ENCODE measurements around the gene GSTK1.

Gene GSTK1

DNA sequence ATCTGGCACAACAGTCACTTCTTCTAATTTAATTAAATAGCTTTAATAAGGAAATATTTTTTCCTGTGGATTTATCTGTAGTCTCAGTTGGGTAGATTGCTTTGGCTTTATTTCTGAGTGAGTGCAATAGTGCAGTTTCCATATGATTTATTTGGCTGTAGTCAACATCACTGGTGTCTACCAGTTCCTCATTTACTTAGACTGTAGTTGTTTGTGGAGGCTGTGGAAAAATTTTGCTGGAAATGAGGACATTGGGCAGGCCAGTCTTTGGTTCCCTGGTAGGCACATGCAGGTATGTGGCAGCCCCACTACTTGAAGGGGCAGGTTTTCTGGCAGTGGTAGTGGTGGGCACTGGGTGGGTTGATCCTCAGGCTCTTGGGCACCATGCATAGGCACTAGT, 25.9 kb upstream of the GSTK1 start:
- in situ Hi-C loops (cut with MboI; ENCODE audit: low pct_unique_long_range_greater_than_20kb, low sequenced_read_pairs, unreplicated experiment): loop anchor here (25.0 kb wide), 1 partner anchor 175 kb away; the partner anchor contains the start of gene EPHA1
- TF ChIP-seq, protein P1, sequence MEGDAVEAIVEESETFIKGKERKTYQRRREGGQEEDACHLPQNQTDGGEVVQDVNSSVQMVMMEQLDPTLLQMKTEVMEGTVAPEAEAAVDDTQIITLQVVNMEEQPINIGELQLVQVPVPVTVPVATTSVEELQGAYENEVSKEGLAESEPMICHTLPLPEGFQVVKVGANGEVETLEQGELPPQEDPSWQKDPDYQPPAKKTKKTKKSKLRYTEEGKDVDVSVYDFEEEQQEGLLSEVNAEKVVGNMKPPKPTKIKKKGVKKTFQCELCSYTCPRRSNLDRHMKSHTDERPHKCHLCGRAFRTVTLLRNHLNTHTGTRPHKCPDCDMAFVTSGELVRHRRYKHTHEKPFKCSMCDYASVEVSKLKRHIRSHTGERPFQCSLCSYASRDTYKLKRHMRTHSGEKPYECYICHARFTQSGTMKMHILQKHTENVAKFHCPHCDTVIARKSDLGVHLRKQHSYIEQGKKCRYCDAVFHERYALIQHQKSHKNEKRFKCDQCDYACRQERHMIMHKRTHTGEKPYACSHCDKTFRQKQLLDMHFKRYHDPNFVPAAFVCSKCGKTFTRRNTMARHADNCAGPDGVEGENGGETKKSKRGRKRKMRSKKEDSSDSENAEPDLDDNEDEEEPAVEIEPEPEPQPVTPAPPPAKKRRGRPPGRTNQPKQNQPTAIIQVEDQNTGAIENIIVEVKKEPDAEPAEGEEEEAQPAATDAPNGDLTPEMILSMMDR (IDR thresholded peaks at IDR 0.05; ENCODE audit: extremely low read depth, insufficient read depth, missing control alignments): no peak

DNA sequence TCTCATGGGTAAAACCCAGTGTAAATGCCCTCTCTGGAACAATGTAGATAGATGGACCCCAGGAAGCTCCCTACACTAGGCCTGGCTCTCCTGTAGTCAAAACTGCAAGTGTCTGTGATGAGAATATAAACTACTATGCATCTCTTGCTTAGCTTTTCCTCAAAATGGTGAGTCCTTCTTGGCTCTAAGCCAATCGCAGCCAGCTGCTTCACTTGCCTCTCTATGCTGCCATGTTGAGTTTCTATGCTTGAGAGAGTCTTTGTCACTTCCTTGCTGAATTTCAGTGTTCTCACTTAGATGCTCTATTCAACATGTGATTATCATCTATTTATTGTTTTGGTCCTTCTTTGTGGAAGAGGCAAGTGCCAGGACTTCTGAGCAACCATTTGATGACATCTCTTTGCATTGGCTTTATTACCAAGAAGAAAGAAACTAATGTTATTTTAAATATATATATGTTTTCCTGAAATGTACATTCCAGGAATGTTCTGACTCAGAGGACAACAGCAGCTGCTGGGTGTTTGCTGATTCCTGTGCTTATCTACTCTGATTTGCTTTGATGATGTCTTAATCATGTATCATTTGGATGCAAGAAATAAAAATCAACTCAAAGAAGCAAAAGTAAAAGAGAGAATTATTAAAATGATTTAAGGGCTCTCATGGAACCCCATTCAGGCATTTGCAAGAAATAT, 24.8 kb upstream of the GSTK1 start:
- DNase-seq (ENCODE audit: low spot score): no peak
- in situ Hi-C loops (cut with MboI; ENCODE audit: low pct_unique_long_range_greater_than_20kb, low sequenced_read_pairs, unreplicated experiment): loop anchor here (25.0 kb wide), 1 partner anchor 174 kb away; the partner anchor contains the start of gene EPHA1
- TF ChIP-seq, protein P1 (IDR thresholded peaks at IDR 0.05; ENCODE audit: extremely low read depth, insufficient read depth, missing control alignments): no peak

More for the DNA sequence above, 25.9 kb upstream of the GSTK1 start:
- DNase-seq (ENCODE audit: low spot score): no peak

DNA sequence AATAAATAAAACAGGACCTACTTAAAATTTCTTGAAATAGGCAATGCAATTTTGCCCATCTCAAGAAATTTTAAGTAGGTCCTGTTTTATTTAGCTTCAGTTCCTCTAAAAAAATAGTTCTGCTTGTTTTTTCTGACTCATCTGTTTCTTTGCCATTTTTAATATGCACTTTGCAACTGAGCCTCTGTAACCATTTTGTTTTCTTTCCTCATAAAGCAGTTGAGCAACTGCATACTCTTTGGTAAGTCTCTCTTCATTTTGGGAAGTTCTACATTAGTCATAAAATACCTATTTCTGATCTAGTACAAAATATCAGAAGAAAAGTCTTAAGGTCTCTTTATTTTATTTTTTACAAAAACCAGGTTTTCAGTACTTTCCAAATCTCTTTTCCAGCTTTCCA, 23.4 kb upstream of the GSTK1 start:
- in situ Hi-C loops (cut with MboI; ENCODE audit: low pct_unique_long_range_greater_than_20kb, low sequenced_read_pairs, unreplicated experiment): loop anchor here (25.0 kb wide), 1 partner anchor 172 kb away; the partner anchor contains the start of gene EPHA1
- no peak for DNase-seq (ENCODE audit: low spot score)
- TF ChIP-seq, protein P1 (IDR thresholded peaks at IDR 0.05; ENCODE audit: extremely low read depth, insufficient read depth, missing control alignments): no peak

DNA sequence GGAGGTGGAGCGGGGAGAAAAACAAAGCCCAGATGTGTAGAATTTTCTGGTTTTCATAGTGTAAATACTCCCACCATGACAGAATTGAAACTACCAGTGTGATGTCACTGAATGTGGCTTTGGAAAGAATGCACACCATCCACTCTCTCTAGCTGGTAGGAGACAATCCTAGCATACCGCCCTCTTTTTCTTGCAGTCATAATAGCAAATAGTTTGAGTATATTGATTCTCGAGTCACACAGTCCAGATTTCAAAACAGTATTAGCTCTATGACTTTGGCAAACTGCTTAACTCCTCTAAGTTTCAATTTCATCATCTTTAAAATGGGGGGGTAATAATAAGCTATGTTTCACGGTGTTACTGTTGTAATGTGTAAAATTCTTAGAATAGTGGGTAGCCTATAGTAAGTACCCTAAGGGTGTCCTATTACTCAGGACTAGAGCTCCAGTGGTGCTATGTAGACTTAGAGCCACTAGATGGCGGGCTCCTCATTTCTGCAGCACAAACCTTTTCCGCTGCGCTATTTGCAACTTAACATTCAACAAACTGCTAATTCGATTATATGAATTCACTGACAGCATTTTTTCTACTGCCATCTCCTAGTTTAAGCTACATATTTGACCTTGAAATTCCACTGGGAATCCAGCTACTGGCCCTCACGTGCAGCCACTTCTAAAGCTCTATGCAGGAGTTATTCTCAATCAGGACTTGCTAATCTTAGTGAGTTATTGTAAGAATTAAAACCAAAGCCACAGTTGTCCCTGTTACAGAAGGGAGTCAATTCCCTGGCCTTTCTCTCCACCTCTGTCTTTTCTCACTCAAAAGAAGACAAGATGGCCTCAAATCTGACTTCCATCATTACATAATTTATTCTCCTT, 22.7 kb upstream of the GSTK1 start:
- peak; percentile 60 for DNase-seq (ENCODE audit: low spot score)
- in situ Hi-C loops (cut with MboI; ENCODE audit: low pct_unique_long_range_greater_than_20kb, low sequenced_read_pairs, unreplicated experiment): loop anchor here (25.0 kb wide), 1 partner anchor 172 kb away; the partner anchor contains the start of gene EPHA1
- TF ChIP-seq, protein P1 (IDR thresholded peaks at IDR 0.05; ENCODE audit: extremely low read depth, insufficient read depth, missing control alignments): peak; percentile 86

DNA sequence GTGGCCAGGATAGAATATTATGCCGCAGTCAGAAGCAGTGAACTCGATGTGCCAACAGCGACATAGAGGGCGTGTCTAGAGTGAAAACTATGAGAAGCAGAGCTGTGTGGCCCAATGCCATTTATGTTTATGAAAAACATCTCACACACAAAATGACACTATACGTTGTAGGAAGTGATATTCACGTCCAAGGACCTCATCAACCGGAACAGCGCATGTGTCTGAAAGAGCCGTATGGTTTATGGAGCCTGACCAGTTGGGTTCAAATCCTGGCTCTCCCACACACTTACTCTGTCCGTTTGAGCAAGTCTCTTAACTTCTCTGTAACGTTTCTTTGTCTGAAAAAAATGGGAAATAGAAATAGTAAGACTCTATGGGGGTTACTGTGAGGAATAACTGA, 20.9 kb upstream of the GSTK1 start:
- no peak for DNase-seq (ENCODE audit: low spot score)
- in situ Hi-C loops (cut with MboI; ENCODE audit: low pct_unique_long_range_greater_than_20kb, low sequenced_read_pairs, unreplicated experiment): loop anchor here (25.0 kb wide), 1 partner anchor 170 kb away; the partner anchor contains the start of gene EPHA1
- TF ChIP-seq, protein P1 (IDR thresholded peaks at IDR 0.05; ENCODE audit: extremely low read depth, insufficient read depth, missing control alignments): no peak

DNA sequence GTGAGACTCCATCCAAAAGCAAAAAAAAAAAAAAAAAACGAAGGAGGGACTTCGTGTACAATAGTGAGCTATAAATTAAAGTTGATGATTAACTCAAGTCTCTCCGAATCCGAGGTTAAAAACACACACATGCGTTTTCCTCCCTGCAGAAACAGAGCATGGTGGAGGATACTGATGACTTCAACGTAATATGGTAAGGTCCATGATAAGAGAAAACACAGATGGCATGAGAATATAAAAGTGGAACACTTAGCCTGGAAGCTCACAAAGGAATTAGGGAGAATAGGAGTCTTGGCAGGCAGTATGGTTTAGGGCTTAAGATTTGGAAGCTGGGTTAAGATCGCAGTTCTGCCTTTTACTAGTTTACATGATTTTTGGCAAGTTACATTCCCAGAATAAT, 20.1 kb upstream of the GSTK1 start:
- TF ChIP-seq, protein P1 (IDR thresholded peaks at IDR 0.05; ENCODE audit: extremely low read depth, insufficient read depth, missing control alignments): no peak
- no peak for DNase-seq (ENCODE audit: low spot score)
- in situ Hi-C loops (cut with MboI; ENCODE audit: low pct_unique_long_range_greater_than_20kb, low sequenced_read_pairs, unreplicated experiment): loop anchor here (25.0 kb wide), 1 partner anchor 169 kb away; the partner anchor contains the start of gene EPHA1
